GM19351 (cell line): ENCODE data around the gene RFX4.

Source experiments
- ATAC-seq: cut with Tn5 transposase; IDR thresholded peaks from one replicate; pipeline ENCODE4 v1.9.1; 2021; ENCODE audit warnings: mild to moderate bottlenecking, moderate library complexity; ENCODE audit not compliant: unreplicated experiment

RFX4 gene

DNA sequence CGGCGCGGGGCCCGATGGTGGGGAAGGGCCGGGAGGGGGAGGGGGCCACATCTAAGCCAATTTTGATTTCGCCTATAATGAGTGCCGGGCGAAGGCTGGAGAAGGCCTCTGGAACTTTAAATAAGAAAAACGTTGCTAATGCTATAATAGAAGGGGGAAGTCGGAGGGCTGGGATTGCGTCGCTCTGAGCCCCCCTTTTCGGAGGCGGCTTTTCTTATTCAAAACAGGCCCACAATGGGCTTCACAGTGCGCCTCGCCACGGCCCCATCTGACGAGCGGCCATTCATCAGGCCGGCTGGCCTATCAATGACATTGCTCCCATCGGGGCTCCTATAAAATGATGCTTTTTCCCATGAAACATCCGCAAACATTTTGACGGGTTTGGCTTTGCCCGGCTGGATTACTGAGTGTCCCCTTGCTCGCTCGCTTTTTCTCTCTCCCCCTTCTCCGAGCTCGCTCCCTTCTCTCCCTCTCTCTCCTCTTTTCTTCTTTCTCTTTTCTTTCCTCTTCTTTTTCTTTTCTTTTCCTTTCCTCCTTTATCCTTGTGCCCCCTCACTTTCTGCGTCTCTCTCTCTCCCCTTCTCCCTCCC is at the start of gene RFX4:
Gene RFX4 (plus strand): TSS at position 364 of the 590 bp plus-strand sequence. CDS start 317 bp downstream, outside the sequence.
- no peak for ATAC-seq

DNA sequence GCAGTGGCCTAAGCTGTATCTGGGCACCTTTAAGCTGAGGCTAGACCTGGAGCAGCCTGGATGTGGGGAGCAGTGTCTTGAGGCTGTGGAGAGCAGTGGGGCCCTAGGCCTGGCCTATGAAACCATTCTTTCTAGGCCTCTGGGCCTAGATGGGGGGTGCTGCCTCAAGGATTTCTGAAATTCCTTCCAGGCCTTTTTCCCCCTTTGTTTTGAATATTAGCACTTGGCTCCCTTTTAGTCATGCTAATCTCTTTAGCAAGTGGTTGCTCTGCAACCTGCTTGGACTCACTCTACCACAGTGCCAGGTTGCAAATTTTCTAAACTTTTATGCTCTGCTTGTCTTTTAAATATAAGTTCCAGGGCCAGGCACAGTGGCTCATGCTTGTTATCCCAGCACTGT is 41.6 kb upstream of the RFX4 start:
- ATAC-seq: no peak

DNA sequence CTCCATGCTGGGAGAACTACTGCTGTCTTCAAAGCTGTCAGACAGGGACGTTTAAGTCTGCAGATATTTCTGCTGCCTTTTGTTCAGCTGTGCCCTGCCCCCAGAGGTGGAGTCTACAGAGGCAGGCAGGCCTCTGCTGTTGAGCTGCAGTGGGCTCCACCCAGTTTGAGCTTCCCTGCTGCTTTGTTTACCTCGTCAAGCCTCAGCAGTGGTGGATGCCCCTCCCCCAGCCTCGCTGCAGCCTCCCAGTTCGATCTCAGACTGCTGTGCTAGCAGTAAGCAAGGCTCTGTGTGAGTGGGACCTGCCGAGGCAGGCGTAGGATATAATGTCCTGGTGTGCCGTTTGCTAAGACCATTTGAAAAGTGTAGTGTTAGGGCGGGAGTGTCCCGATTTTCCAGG is 31.4 kb upstream of the RFX4 start:
- ATAC-seq: no peak

DNA sequence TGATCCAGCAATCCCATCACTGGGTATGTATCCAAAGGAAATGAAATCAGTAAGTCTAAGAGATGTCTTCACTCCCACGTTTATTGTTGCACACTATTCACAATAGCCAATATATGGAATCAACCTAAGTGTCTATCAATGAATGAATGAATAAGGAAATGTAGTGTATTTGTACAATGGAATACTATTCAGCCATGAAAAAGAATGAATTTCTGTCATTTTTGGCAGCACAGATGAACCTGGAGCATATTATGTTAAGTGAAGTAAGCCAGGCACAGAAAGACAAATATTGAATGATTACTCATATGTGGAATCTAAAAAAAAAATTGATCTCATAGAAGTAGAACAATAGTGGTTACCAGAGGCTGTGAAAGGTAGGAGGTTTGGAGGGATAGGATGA is 30.6 kb upstream of the RFX4 start:
- no peak for ATAC-seq

DNA sequence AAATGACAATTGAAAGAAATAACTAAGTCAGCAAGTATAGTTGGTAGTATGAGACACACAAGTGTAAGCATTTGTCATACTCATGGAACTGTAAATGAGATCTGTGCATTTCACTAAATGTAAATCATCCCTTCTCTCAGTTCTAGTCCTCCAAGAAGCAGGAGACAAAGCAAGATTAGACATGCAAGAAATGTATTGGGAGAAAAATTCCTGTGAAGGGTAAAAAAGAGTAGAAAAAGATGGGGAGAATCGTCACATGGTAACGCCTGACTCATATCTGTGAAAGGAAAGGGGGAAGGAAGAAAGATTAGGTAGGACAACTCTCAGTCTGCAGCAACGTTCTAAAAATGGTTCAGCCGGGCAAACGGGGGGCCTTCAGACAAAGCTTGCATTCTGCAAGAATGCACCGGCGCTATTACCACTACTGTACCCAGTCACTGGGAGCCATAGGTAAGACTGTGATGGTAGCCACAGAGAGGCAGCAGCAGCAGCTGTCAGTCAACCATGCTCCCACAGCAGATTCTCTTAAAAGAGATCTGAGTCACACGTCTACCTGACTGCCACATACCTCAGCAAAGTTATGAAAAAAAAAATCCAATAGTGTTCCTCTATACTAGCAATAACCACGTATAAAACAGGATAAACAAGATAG is 18.0 kb upstream of the RFX4 start:
- ATAC-seq: no peak

DNA sequence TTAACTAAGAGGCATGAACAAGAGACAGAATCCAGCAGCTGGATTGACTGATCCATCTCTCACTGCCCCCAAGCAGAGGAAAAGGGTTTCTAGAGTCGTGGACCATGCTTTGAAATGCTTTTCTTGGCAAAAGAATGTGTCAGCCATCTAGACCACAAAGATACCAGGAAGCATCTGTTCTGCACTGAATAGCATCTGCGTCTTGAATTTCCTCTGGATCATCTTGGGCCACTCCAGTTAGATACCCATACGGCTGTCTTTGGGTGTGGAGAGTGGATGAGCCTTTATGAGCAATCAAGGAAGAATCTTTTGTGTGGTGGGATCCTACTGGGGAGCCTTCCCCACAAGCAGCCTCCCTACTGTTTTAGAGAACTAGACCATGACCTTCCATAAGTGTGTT is 16.0 kb upstream of the RFX4 start:
- ATAC-seq: no peak

DNA sequence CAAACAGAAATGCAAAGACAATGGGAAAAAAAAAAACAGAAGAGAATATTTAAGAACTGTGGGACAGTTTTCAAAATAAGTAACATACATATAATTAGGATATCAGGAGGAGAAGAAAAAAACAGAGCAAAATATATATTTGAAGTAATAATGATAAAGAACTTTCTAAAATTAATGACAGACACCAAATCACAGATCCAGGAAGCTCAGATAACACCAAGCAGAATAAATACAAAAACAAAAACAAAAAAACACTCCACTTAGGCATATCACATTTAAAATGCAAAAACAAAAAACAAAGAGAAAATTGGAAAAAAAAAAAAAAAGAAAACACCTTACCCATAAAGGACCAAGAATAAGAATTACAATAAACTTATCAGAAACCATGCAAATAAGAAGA is 9.6 kb upstream of the RFX4 start:
- ATAC-seq: no peak

DNA sequence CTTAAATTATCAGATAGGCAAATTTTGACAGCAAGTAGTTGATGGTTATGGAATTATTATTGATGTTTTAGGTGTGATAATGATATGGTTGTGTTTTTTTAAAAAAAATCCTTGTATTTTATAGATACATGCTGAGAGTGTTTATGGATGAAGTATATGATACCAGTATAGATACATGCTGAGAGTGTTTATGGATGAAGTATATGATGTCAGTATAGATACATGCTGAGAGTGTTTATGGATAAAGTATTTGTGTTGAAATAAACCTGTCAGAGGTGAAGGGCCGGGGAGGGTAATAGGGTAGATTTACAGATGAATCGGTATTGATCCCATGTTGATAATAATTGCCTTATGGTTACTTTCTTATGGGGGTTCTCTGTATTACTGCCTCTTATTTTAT is 6.0 kb upstream of the RFX4 start:
- no peak for ATAC-seq

DNA sequence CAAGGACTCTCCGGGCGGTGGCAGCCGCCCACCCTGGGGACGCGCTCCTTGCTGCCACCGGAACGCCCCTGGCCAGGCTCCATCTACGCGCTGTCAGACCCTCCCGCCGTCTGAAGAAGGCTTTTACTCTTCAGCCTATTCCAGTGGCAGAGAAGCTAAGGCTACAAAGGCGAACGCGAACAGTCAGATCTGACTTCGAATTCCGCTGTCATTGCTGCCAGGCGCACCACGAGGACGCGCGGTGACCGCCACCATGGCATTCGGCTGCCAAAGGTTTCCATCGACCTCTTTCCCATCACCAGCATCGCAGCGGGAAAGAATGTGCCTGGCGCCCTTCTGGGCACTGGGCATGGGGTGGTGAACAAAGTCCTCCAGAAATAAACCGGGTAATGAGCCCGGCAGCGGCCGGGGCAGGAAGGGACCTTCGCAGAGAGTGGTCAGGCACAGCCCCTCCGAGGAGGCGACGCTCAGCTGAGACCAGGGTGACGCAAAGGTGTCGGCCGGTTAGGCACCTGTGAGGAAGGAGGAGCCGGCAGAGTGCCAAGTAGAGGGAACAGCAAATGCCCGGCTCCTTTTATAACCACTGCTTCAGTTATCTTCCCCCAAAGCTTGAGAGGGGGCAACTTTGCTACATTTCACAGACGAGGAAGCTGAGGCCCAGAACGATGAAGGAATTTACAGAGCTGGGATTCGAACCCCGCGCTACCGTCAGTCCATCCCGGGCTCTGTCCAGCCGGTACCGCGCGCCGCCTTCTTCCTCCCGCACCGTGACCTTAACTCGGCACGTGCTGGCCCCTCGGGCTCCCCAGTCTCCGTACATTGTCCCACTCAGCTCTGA is 1.9 kb upstream of the RFX4 start:
- no peak for ATAC-seq

DNA sequence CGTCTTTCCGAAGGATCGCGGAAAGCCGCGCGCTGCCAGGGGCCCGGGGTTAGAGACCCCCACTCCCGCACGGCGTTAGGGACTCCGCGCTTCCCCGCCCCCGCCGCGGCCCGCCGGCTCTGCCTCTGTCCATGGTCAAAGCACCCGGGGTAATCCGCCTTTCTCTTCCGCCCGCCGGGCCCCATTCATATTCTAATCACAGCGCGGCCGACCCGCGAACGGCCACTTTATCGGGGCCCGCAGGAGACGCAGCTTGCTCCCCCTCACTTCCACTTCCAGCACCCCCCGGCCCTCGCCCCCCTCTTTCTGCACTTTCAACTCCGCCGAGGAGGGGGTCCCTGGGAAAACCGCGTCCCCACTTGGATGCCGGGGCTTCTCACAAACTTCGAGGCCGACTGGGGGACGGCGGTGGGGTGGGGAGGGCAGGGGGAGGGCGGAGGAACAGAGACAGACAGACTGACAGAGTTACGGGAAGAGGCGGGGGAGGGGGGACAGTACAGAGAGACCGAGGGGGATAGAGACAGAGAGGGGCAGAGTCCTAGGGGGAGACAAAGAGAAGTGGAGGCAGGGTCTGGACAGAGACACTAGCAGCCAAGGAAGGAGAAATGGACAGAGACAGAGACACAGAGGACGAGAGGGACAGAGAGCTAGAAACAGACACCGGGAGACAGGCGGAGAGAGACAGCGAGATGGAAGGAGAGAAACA is 1.1 kb upstream of the RFX4 start:
- no peak for ATAC-seq

DNA sequence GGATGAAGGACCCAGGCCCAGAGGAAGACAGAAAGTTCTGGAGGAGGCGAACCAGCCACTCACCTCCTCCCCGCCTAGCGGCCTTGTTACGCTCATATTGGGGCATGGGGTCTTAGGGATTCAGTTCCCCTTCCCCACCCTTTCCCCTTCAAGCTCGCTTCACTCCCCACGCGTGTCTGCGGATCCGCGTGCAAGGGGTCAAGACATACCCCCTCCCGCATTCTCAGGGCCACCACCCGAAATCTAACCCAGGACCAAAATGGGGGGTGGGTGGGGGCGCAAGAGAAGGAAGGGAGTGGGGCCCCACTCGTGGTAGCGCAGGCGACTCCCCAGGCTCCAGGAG is 584 bp upstream of the RFX4 start:
- no peak for ATAC-seq

DNA sequence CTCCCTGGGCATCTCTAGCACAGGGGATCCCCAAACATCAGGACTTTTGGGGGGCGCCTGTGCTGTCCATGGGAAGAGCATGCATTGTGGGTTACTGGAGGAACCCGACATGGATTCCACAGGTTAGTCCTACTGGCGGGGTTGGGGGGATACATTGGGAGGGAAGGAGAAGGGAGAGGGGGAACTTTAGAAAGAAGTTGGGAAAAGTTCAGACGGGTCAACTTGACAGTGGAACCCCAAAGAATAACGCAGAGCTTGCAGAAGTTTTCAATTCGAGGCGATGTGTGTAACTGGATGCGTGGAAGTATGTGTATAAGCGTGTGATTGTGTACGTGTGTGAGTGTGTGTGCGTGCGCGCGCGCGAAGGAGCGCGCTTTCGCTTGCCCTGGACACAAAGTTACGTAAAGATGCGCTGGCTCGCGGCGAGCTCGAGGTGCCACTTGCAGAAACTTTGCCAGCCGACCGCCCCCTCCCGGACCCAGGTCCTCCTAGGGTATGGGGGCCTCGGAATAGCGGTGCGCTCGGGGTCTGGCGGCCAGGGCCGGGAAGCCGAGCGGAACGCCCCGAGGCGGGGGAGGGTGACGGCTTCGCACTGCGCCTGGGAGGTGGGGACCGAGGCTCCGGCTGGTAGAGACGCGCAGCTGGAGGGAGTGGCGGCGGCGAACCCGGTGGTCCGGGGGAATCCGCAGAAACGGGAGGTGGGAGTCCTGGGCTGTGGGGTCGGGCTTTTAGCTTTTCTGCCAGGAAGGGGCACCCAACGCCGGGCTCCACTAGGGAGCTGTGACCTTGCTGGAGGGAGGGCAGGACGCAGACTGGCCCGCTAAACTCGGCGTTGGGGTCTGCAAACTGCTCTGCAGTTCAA is 669 bp downstream of the RFX4 start:
- ATAC-seq: no peak

DNA sequence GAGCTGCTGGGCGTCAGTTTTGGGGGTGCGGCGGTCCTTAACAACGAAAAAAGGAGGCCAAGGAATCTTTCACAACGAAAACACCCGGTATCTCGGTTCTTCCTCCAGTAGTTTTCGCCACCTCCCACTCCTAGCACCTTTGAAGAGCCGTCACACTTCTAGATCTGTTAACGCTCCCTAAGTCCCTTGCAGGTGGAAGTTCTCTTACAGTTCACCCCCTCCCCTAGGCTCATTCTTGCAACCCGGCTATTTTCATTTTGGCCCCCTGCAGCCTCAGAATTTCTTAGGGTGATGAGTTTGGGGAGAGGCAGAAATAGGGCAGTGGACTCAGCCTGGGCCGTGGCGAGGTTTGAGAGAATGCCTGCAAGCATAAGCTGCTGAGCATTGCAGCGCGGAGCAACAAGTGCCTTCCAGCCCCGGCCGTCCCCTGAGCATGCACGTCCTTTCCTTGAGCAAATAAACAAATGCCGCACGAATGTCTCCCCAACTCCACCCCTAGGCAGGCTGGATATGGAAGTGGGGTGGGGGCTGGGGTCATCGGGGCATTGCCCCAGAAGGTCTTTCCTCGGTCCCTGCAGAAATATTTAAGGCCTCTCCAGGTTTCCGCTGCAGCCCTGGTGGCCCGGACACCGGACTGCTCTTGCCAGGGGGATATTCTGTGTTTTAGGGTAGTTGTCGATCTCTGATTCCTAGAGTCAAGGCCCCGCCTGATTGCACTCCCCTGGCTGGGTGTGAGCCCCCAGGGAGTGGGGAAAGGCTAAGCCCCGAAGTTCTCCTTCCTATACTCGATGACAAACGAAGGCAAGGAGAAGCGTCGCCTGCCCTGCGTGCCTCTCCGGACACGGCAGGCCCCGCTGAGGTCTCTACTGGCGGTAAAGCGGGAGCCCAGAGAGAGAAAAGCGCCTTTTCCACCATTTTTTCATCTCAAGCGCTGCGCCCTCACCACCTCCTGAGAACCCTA is 1.6 kb downstream of the RFX4 start:
- ATAC-seq: no peak

DNA sequence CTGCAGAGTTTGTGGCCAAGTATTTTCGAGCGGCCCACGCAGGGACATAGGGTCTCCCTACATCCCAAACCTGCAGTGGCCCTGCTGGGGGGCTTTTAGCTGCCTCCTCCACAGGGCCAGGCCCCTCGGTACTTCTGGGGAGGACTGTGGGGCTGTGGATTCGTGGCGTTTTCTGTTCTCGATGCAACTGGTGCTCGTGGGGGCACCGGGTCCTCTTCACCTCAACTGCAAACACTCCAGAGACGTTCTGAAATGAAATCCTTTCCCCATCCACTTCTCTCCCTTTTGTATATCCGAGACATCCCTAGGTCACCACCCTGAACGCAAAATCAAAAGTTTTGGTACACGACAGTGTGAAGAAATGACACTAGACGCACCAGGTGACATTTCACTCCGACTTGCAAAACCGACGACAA is 2.3 kb downstream of the RFX4 start:
- no peak for ATAC-seq

DNA sequence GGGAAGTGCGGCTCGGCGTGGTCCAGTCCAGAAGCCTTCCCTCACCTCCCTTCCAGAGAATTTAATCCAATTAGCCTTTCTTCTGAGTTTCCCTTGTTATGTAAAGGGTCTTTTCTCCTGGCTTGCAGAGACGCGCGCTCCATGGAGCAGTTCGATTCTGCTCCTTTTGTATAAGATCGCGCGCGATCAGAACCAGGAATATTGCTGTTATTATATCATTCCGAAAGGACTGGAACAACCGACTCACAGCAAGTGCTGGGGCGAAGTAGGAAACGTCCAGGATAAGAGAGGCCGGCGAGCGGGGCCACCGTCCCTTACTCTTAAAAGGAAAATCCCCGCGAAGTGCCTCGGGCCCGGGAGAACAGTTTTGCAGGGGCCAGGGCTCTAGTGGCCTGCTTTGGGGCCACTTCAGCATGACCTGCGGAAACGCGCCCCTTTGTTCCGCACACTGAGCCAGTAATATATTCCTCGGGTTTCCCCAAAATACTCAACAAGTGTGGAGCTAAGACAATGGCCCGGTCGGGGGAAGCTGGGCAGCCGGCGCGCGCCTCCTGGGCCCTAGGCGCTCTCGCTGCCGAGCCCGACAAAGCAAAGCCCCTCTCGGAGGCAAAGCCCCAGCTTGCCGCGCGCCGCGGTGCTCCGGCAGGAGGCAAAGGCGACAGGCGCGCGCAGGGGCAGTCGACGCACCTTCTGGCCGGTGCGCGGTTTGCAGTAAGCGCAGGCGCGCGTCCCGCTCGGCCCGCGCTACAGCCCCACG is 2.9 kb downstream of the RFX4 start:
- ATAC-seq: no peak

DNA sequence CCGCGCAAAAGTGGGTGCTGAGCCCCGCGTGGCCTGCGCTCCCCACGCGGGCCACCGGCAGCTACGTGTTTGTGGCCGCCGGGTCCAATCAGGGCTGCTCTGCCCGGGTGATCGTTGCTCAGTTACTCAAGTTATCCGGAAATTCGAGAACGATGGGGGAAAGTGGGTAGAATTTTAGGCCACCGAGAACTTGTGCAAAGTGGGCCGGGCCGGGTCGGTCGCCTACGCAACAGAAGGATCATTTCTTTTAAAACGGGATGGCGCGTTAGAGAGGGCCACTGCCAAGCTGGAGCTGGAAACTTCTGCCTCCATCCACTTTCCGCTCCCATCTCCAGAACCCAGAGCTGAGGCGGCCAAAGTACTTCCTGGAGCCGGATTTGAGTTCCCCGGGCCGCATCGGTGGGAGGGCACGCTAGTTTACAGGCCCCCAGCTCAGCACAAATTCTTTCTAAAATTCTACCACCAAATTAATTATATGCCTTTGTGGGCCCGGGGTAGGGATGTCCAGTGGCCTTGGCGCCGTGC is 3.5 kb downstream of the RFX4 start:
- ATAC-seq: no peak

DNA sequence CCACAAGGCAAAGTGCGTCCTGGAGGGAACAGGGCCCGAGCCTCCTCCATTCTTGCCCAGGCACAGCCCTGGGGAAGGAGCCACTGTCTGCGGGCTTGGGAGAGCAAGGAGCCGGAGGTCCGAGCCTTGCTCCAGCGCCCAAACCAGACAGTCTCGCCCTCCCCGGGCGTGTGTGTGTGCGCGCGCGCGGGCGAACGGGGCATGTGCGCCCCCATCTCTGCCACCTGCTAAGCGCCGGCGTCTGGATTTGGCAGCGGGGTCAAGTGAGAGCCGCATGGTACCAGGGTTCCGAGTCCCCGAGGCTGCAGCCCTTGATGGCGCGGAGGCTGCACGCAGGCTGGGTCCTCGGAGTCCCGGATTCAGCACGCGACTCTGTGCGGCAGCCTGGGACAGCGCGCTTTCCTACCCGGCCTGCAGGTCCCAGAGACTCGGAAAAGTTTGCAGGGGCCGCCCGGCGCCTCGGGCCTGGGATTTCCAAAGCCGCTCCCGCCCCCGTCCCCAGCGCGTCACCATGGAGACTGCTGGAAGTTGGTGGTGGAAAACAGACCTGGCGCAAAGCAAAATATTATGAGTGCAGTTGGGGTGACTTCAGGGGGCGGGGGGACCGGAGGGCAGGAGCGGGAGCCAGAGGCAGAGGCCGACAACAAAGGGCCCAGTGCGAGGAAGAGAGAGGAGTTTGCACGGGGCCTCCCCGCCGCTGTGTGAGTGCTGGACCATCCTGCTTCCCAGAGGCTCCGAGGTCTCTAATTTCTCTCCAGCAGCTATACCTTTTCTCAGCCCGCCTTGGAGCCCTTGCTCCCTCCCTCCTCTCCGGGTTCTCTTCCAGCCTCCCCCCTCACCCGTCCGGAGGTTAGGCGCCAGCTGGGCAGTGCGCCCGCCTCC is 4.2 kb downstream of the RFX4 start:
- ATAC-seq: no peak

DNA sequence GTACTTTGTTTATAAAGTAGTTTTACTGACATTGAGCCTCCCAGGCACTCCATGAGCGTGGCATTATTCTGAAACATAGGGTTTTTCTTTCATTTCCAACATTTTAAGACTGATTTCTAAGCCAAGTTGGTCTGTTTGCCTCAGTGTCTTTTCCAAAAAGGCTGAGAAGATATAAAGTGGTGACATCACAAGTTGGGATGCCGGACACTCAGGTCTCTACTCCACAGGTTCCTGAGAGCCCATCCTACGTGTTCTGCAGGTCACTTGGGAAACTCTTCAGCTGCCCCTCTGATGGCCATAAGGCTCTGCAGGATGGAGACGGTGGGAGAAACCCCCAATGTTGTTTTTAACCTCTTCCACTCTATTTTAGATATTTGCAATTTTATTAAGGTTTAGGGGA is 6.0 kb downstream of the RFX4 start:
- no peak for ATAC-seq
